SK-N-DZ (cell line): ENCODE results near the gene GDF2.

ENCODE experiments used
- DNase-seq: peaks from one replicate; pipeline ENCODE4 v3.0.0-alpha.2; 2015; ENCODE audit warnings: low spot score

The GDF2 gene

DNA sequence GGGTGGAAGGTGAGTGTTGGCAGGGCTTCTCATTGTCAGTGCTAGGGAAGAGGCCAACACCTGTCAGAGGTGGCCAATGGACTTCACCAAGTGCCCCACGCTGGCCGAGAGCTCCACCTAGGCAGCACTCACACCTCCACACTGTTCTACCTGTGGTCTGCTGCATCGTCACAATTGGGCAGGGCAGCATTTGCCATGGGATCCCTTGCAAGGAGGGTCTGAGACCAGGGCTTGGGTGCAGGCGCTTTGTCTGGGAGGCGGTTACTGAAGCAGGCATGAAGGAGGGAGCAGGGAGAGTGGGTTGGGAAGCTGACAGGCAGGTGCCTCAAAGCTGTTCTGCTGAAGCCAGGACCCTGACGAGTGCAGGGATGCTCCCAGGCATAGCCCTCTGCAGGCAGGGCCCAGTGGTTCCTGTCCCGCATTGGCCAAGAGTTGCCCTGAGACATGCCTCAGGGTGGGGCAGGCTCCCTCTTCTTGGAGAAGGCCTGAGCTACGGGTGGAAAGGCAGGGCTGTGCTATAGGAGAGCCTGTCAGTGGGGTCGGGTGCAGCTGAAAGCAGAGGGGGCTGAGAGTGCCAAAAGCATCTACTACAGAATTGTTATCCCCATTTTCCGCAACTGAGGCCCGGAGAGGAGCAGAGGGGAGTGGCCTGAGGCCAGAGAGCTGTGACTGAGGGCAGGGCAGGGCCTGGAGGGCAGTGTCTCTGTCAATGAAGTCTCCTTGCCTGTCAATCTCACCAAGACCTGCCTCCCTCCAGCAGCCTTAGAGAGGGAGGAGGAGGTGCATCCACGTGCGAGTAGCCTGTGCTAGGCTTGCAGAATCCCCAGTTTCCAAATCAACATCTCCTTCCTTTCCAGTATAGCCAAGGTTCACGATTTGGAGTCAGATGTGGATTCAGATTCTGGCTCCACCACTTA is 29.9 kb downstream of the GDF2 start:
- no peak for DNase-seq

DNA sequence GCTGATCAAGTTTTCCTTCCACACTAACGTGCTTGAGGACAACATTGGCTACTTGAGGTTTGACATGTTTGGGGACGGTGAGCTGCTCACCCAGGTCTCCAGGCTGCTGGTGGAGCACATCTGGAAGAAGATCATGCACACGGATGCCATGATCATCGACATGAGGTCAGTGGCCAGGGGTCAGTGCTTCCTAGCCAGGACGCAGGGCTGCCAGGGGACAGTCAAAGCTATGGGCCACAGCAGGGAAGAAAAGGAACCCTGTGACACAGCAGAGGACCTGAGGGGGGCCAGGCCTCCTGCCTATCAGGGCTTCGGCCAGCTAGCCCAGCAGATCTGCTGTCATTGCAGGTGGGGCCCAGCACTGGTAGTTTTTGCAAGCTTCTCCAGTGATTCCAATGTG is 31.1 kb downstream of the GDF2 start:
- no peak for DNase-seq

DNA sequence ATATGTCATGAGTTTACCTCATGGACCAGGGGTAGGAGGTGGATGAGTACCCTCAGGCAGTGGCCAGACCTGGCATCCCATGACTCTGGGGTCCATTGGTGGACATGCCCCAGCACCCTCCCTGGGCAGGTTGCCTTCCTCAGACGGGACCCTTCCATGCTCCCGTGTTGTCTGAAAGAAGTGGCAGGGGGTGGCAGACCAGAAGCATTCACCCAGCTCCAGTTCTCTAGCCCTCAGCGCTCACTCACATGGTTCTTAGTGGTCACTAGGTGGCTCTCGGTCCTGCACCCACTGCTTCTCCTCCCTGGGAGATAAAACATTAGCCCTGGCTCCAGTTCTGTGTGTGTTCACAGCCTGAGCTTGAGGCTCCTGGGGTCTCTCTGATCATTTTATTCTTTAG is 31.9 kb downstream of the GDF2 start:
- no peak for DNase-seq

DNA sequence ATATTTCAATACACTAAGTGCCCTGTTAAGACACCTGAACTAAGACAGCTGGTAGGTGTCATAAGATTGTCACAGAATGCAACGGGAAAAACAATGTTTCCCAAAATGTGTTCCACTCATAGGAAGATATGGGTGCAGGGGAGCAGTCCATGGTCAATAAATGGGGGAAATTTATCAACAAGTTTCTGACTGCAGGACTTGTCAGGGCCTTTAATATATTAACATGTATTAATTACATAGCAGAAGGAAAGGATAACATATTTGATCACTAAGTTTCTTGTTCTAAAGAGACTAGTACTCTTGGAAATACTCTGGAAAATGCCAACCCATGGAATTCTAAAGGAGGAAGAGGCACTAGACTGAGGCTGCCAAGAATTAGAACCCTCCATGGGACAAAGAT is 32.6 kb downstream of the GDF2 start:
- DNase-seq: no peak

DNA sequence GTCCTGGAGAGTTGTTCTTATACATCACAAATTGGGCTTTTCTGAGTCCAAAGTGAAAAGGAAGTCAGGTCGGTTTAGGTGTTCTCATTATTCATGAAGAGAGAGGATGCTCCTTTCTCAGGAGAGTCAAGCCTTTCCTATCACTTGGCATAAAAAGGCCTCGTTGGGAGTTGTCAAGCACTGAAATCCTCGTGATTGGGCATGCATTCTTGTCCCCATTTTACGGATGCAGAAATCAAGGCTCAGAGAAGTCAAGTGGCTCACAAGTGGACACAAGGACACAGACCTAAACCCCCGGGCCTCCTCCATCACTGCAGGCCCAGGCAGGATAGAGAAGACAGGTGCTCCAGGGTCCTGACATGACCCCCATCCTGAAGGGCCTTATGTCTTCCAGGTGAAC is 34.5 kb downstream of the GDF2 start:
- no peak for DNase-seq

DNA sequence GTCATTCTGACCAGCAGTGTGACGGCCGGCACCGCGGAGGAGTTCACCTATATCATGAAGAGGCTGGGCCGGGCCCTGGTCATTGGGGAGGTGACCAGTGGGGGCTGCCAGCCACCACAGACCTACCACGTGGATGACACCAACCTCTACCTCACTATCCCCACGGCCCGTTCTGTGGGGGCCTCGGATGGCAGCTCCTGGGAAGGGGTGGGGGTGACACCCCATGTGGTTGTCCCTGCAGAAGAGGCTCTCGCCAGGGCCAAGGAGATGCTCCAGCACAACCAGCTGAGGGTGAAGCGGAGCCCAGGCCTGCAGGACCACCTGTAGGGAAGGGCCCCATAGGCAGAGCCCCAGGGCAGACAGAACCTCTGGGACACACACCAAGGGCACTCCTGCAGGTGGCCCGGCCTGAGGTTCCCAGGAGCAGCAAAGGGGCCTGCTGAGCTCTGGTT is 34.9 kb downstream of the GDF2 start:
- no peak for DNase-seq

DNA sequence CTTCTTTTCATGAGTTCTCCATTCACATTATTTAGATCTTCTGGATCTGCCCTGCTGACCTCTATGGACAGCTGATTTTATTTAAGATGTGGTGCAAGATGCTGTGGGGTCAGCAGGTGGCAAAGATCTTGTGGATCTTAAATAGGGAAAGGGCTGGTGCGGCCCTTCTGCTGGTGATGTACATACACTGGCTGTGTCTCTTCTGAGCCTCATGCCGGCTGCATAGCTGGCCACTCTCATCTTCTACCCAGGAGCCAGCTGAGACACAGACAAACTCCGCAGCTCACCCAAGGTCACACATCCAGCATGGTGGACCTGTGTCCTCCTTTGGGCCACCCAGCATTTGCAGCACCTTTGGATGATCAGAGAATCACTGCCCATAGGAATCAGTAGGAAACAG is 35.7 kb downstream of the GDF2 start:
- no peak for DNase-seq

DNA sequence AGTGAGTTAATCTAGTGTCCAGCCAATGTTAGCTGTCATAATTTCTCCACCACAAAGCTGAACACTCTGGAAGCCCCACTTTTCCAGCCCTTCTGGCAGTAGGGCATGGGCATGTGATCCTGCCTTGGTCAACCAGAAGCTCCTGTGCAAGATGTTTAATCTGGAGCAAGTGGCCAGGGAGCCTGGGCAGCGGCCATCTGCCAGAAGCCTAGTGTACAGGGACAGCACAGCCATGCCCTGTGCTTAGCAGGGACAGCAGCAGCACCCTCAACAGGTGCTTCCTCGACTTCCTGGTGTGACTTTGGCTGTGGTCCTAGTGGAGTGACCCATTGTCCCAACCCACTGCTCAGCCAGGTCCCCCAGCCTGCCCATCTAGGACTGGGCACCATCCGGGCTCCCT is 36.2 kb downstream of the GDF2 start:
- no peak for DNase-seq

DNA sequence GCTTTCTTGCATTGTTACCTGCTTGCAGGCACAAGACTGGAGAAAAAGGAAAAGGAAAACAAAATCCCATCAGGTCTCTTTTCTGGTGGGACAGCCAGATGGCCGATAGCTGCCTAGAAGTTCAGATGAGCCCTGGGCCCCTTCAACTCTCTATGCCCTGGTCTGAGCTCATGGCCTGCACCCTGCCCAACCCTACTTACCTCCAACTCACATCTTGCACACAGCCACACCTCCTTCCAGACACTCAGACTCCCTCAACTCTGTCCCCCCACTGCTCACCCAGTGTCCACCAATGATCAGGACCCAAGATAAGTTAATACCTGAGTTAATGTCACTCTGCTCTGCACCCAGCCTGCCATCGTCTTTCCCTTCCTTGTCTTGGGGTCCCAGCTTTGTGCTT is 36.8 kb downstream of the GDF2 start:
- DNase-seq: no peak

DNA sequence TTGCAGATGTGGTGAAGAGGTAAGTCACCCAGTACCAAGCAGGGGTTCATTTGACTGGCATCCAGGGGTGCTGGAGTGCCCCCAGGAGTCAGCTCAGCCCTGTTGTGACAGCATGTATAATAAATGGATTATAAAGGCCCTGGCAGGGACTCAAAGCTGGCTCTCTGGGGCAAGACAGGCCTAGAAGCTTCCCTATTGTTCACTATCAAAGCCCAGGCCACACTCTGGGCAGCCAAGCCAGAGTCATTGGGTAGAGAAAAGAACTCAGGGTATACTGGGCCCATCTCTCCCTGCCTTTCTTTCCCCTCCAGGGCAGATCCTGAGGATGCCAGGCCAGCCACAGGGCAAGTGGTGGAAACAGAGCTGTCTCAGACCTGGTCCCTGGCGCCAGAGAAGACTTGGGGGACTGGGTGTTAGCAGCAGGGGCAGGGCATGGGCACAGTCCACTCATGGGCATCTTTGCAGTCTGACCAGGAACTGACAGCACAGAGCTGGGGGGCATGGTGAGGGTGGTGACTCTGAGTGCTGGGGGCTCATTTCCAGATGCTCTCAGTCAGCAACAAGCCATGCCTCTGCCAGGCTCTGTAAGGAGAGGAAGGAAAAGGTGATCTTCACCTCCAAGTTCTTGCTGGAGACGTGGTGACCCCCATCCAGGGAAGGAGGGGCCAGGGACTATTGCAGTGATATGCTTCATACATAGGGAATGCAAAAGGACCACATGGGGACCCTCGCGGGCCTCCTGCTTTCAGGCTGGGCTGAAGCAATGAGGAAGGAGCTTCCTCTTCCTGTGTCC is 37.6 kb downstream of the GDF2 start:
- DNase-seq: no peak

DNA sequence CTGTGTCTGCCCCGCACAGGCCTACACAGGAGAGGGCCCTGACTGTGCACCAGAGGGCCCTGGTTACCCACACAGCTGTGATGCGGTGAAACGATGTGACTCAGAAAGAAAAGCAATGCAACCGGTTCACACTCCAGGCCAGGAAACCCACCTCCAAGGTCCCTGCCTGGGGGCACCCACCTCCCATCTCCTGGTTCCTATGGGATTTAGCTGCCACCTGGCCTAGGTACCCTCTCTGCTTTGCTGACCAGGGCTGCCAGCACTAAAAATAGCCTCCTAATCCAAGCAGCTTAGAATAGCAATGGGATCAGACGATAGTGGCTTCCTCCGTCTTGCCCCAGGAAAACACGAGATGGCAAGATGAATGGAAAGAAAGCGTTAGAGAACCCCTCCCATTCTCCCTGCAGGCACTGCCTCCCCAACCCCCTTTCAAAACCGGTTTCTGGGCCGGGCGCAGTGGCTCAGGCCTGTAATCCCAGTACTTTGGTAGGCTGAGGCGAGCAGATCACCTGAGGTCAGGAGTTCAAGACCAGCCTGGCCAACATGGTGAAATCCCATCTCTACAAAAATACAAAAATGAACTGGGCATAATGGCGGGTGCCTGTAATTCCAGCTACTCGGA is 38.3 kb downstream of the GDF2 start:
- DNase-seq: no peak

DNA sequence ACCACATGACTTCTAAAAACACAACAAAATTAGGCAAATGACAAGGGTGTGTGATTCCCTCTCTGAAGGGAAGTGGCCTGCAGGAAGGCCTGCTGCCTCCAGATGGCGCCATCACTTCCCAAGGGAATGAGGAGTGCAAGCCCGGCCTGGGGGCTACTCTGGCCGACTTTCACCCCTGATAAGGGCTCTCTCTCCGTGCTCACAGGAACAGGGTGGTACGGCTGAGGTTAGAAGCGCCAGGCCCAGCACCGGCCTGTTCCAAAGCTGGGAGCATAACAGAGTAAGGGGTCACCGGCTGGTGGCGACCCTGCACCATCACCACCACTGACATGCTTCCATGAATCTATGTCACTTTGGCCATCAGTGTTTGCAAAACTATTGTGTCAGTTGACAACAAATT is 39.0 kb downstream of the GDF2 start:
- peak; percentile 23 for DNase-seq

DNA sequence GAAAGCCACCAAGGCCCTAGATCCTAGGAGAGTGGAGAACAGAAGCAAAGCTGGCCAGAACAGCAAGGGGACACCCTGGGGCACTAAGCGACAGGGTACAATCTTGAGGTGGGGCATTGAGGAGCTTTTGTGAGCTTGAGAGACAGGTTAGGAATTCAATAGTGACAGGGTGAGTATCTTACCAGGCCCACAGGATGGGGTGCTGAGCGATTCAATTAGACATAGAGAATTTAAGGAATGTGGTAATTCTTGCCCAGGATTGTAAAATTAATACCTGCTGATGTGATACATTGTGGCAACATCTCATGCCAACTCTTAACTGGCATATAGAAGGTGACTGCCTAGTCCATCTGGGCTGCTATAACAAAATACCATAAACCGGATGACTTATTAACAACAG is 39.9 kb downstream of the GDF2 start:
- no peak for DNase-seq

DNA sequence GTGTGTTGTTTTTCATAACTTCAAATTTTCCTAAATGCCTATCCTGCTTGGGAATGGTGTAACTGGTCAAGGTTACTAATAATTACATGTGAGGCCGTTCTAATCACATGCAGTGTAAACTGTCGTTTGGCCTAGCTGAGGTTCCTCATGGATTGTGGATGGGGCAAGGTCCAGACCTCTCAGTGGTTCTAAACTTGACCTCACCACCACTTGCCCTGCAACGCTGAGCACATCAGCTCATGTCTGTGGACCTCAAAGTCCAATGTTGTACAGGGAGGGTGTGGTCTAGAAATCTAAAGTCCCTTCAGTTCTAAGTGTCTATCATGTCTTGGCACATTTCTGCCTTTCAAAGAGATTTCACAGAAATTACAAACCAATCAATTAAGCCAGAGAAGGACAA is 41.5 kb downstream of the GDF2 start:
- DNase-seq: no peak

DNA sequence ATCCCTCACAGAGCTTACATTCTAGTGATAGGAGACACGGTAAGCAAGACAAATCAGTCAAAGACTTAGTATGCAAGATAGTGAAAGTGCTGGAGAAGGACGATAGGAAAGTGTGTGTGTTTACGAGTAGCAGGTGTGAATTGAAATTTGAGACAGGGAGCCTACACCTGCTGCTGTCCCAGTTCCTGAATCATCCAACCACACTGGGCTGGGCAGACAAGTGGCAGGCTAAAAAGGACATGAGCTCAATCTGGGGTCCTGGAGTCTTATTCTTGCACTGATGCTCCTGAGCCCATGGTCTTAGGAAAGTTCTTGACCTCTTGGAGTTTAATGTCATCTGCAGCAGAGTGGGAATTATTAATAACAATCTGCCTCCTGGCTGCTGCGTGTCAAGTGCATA is 42.1 kb downstream of the GDF2 start:
- no peak for DNase-seq

DNA sequence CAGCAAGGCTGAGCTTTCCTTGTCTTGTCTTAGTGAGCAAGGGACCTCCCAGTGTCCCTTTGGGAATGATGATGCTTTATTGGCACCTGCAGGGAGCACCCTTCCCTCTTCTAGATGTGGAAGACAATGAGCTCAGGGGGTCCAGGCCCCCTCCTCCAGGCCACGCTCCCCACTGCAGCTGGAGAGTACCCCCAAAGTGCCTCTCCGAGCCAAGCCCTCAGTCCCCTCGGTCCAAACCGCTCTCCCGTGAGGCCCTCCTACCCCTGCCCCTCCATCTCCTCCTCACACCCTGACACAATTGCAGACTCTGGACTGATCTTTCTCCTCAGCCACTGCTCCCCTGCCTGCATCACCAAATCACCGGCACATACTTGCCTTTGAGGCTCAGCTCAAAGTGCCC is 42.7 kb downstream of the GDF2 start:
- DNase-seq: no peak

DNA sequence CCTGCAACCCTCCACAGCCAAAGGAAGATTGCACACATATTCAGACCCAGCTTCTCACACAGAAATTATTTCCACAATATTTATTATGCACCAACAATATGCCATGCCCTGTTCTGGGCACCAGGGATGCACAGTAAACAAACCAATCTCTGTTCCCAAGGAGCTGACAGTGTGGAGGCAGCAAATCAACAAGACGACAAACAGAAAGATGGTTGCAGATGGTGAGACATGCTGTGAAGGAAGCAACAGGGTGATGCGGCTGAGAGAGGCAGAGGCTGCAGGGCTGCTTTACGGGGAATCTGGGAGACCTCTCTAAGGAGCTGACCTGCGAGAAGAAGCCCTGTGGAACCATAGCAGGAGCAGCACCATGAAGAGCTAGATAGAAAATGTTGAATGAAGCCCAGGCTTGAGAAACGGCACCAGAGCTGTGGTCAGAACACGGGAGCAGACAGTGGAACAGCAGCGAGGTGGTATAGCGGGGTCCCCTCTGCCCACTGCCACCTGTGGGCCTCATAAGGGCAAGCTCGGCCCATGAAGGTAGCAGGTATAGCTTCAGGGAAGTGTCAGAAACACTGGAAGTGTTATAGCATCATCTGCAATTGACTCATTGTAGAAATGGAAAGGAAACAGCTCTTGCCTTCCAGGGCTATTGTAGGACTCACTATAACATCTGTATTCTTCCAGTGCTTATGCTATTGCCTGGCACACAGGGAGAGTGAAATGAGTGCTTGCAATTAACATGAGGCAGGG is 43.4 kb downstream of the GDF2 start:
- DNase-seq: no peak

DNA sequence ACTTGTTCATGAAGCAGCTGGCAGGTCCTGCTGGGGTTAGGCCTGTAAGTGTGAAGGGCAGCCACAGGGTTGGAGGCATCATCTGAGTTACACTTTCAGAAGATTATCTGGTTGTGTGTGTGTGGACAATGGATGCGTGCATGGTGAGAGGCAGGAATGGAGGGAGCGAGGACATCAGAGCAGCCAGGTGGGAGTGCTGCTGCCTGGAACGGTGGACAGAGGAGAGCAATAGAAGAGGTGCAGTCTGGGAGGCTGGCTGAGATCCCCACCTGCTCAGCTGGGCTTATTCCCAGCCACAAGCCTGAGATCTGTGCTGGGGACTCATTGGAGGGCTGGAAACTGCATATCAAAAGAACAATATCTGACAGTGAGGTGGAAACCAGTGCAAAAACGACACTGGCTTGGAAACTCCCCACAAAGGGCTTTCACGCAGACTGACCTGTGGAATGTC is 44.0 kb downstream of the GDF2 start:
- no peak for DNase-seq

DNA sequence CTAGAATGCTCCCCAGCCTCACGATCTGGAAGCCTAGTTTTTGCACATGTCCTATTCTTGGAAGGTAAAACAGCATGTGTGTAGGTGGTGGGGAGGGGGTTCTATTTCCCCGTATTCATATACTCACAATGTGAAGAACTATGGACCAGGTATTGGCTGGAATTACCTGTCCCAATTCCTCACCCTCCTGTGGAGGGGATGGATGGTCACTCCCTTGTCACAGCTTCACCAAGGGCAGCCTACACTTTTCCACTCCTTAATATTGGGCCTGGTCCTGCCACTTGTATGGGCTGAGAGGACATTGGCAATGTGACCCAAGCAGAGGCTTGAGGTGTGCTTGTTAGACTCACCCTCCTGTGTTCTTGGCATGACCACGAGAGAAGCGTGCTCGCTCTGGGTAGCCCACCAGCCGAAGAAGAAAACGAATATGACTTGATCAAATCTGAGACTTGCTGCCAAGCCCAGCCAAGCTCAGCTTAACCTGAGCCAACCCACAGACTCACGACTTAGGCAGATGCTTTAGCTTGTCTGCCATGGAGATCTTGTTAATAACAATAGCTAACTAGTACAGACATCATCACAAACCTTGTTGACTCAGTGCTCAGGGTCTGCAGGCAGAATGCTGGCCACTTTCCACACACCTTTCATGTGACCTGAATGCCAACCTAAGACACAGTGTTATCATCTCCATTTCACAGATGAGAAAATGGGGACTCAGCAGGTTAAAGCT is 44.6 kb downstream of the GDF2 start:
- DNase-seq: no peak

DNA sequence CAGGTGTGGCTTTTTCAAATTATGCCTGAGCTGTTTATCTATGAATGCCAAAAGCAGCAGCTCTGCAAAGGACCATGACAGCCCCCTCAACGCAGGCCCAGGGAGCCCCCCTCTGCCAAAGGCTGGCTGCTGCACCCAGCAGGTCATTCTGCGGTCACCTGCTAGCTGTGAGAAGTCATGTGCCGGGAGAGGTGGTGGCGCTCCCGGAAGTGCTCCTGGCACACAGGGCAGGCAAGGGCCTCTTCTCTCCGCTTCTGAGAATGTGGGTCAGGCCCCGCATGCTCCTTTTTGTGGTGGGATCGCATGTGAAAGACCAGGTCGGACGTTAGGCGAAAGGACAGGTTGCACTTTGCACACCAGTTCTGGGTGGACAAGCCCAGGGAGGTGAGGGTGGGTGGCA is 45.4 kb downstream of the GDF2 start:
- no peak for DNase-seq
